SK-N-SH (cell line): Measurements from ENCODE around the gene MST1. TPM values are rescaled to one million over a fixed set of nuclear protein-coding genes. Genes with fewer than 3 reads are reported as not detected.

ENCODE experiments used
- CTCF ChIA-PET: fragments of 300-600, 350-600 bp; formaldehyde crosslinking; extraction: SDS; loops from one replicate; lab custom pipeline; 2021; lab: Yijun Ruan, JAX
- POLR2A ChIA-PET: fragments of 350-600 bp; sonication (Branson Sonifier 250); formaldehyde crosslinking; extraction: SDS; loops from one replicate; lab custom pipeline; 2020; ENCODE audit warnings: antibody characterized with exemption, inconsistent platforms; lab: Yijun Ruan, JAX
- DNase-seq: peaks from one replicate; pipeline ENCODE4 v3.0.0; 2012
- H2AFZ ChIP-seq: fragments of 200-600 bp; sonication (generic); 2 replicates; pipeline ENCODE4 v1.8.1; 2016; ENCODE audit warnings: antibody characterized with exemption, mild to moderate bottlenecking, low read depth
- H3F3A ChIP-seq: fragments of 200-600 bp; sonication (generic); replicated peaks from 2 replicates; pipeline ENCODE3; 2016; ENCODE audit warnings: antibody characterized with exemption, mild to moderate bottlenecking; ENCODE audit not compliant: insufficient read depth
- H3K27ac ChIP-seq, 2 experiments: fragments of 200-500 bp in 1 of 2; fragments of 200-600 bp in 1 of 2; sonication (Bioruptor generic) in 1 of 2; sonication (generic), shearing (Covaris generic) in 1 of 2; 2 replicates each; pipeline versions ENCODE4 v1.5.1 to v1.6.1; 2014 to 2016; ENCODE audit warnings: low read depth in 2 of 2, inconsistent platforms in 1 of 2, low read length in 1 of 2, mild to moderate bottlenecking in 1 of 2, mixed read lengths in 1 of 2
- H3K27me3 ChIP-seq: fragments of 200-600 bp; sonication (generic), shearing (Covaris generic); 2 replicates; pipeline ENCODE4 v1.6.1; 2016; ENCODE audit warnings: mixed run types; ENCODE audit not compliant: insufficient read depth
- H3K36me3 ChIP-seq, 2 experiments: fragments of 200-500 bp in 1 of 2; fragments of 200-600 bp in 1 of 2; sonication (Bioruptor generic) in 1 of 2; sonication (generic) in 1 of 2; replicated peaks in 1 of 2; 2 replicates each; pipeline versions ENCODE3 to v1.5.1; 2014 to 2016; ENCODE audit warnings: low read length in 1 of 2, mild to moderate bottlenecking in 1 of 2; ENCODE audit not compliant: insufficient read depth in 2 of 2, control insufficient read depth in 1 of 2
- H3K4me1 ChIP-seq, 2 experiments: fragments of 200-500 bp in 1 of 2; fragments of 200-600 bp in 1 of 2; sonication (Bioruptor generic) in 1 of 2; sonication (generic), shearing (Covaris generic) in 1 of 2; 2 replicates each; pipeline versions ENCODE4 v1.5.1 to v1.6.1; 2014 to 2016; ENCODE audit warnings: low read depth in 1 of 2, low read length in 1 of 2, mixed run types in 1 of 2; ENCODE audit not compliant: insufficient read depth in 2 of 2, control insufficient read depth in 1 of 2
- H3K4me2 ChIP-seq: fragments of 200-600 bp; sonication (generic), shearing (Covaris generic); 2 replicates; pipeline ENCODE4 v1.6.1; 2017; ENCODE audit warnings: mixed run types
- H3K4me3 ChIP-seq, 2 experiments: fragments of 200-500 bp in 1 of 2; fragments of 200-600 bp in 1 of 2; sonication (Bioruptor generic) in 1 of 2; sonication (generic), shearing (Covaris generic) in 1 of 2; 2 replicates each; pipeline versions ENCODE4 v1.5.1 to v1.8.1; 2014 to 2016; ENCODE audit warnings: low read depth in 2 of 2, inconsistent platforms in 1 of 2, low read length in 1 of 2, mild to moderate bottlenecking in 1 of 2, mixed read lengths in 1 of 2, moderate library complexity in 1 of 2
- H3K79me2 ChIP-seq: fragments of 200-600 bp; sonication (generic); 2 replicates; pipeline ENCODE4 v1.8.1; 2017; ENCODE audit warnings: mild to moderate bottlenecking; ENCODE audit not compliant: insufficient read depth
- H3K9ac ChIP-seq: fragments of 200-600 bp; sonication (generic); 2 replicates; pipeline ENCODE4 v1.6.1; 2017; ENCODE audit warnings: mixed run types
- H3K9me2 ChIP-seq: fragments of 200-600 bp; sonication (generic); 2 replicates; pipeline ENCODE4 v1.6.1; 2017; ENCODE audit warnings: mixed run types
- H3K9me3 ChIP-seq: fragments of 200-600 bp; sonication (generic); 2 replicates; pipeline ENCODE4 v1.6.1; 2017; ENCODE audit warnings: mixed run types, mild to moderate bottlenecking, moderate library complexity
- H4K20me1 ChIP-seq: fragments of 200-600 bp; sonication (generic); 2 replicates; pipeline ENCODE4 v1.6.1; 2017; ENCODE audit warnings: mild to moderate bottlenecking, mixed run types; ENCODE audit not compliant: insufficient read depth
- CHD2 ChIP-seq: fragments of 150-350 bp; IDR thresholded peaks from 2 replicates; pipeline ENCODE4 v1.6.1; 2018; ENCODE audit warnings: low read length; ENCODE audit not compliant: partially characterized antibody
- EZH2phosphoT487 ChIP-seq: fragments of 200-600 bp; sonication (generic); IDR thresholded peaks from 2 replicates; pipeline ENCODE4 v1.6.1; 2017; ENCODE audit warnings: low read depth, mixed run types, mild to moderate bottlenecking, antibody characterized with exemption, moderate library complexity, borderline replicate concordance
- GABPA ChIP-seq: IDR thresholded peaks from 2 replicates; pipeline ENCODE4 v1.4.0; 2012; ENCODE audit warnings: low read depth, mild to moderate bottlenecking
- JUND ChIP-seq: IDR thresholded peaks from 2 replicates; pipeline ENCODE4 v1.4.0; 2012
- NFIC ChIP-seq: IDR thresholded peaks from 2 replicates; pipeline ENCODE4 v1.4.0; 2012; ENCODE audit warnings: borderline replicate concordance
- POLR2AphosphoS5 ChIP-seq: IDR thresholded peaks from 2 replicates; pipeline ENCODE4 v1.6.1; 2012; ENCODE audit warnings: low read depth, low read length
- TAF1 ChIP-seq: IDR thresholded peaks from 2 replicates; pipeline ENCODE4 v1.6.1; 2012; ENCODE audit warnings: low read depth, mild to moderate bottlenecking, low read length, moderate library complexity, borderline replicate concordance
- USF2 ChIP-seq: fragments of 150-350 bp; IDR thresholded peaks from 2 replicates; pipeline ENCODE4 v1.6.1; 2017; ENCODE audit warnings: antibody characterized with exemption, low read length, low read depth, borderline replicate concordance
- ZBTB33 ChIP-seq: IDR thresholded peaks from 2 replicates; pipeline ENCODE4 v1.4.0; 2012; ENCODE audit warnings: low read depth, borderline replicate concordance
- WGBS: methylation state at CpG from one replicate; pipeline ENCODE4 v1.1.6; 2017; ENCODE audit warnings: low lambda C conversion rate; 5-methylcytosine and 5-hydroxymethylcytosine counted together
- polyA plus RNA-seq, 3 experiments: library from polyadenylated mRNA; depleted of rRNA; stranded (reverse); fragments of >200 nt; gene quantifications; 2 replicates each; pipeline ENCODE4 v1.2.3, GENCODE V29; 2012
- TF ChIP-seq, protein P1 (sequence below): IDR thresholded peaks from 2 replicates; pipeline ENCODE4; 2012
- TF ChIP-seq, protein P2 (sequence below): fragments of 150-350 bp; IDR thresholded peaks from 2 replicates; pipeline ENCODE4 v1.6.1; 2016; ENCODE audit warnings: mild to moderate bottlenecking, low read depth, low read length

The MST1 gene
- polyA plus RNA-seq, 1 of the 3 experiments (the other 2 are of a cell fraction), result 35.1 TPM

GRCh38 chr3:49721896-49722781, 32.9 kb upstream of the MST1 start:
- WGBS, result 87% methylated on average over 17 of the region's 26 CpGs
- Histone ChIP-seq H3K79me2 (peaks cover 15% of the 10 kb centered on the region), H3K27me3 (no peaks in the 10 kb centered on the region), H2AFZ (no peak overlapping the region), H3K4me3 (peak overlapping the region; percentile 98 to 99), H3K4me2 (peak overlapping the region; percentile 100), H3K9me3 (no peaks in the 10 kb centered on the region), H3K4me1 (peaks cover 8 to 32% of the 10 kb centered on the region in 2 experiments; a peak in 2 of 4 replicates), H3K36me3 (peaks cover 0 to 42% of the 10 kb centered on the region in 2 experiments), H3F3A (peaks cover 14% of the 10 kb centered on the region), H4K20me1 (no peaks in the 10 kb centered on the region), H3K9ac (peak overlapping the region; percentile 98; the same call in 1 of the 2 replicates), H3K9me2 (no peaks in the 10 kb centered on the region), H3K27ac (no peak overlapping the region)
- TF ChIP-seq TAF1 (no peak), CHD2 (no peak), NFIC (no peak), POLR2AphosphoS5 (peak; percentile 21; the same call in 1 of the 2 replicates)
- DNase-seq, result no peak
- POLR2A ChIA-PET, result no interaction called here
- CTCF ChIA-PET, result interaction anchor here (0.7 to 7.9 kb wide), 3 partner anchors 20 to 253 kb away, joined by 3 to 76 read pairs (median 4); no protein-coding TSS in a partner anchor

GRCh38 chr3:49721596-49721895, 32.3 kb upstream of the MST1 start:
- Histone ChIP-seq H3K36me3 (peaks cover 0 to 41% of the 10 kb centered on the region in 2 experiments), H3K27ac (no peak overlapping the region), H3K79me2 (peaks cover 15% of the 10 kb centered on the region), H3K4me2 (no peak overlapping the region), H3K9me2 (no peaks in the 10 kb centered on the region), H3K4me3 (no peak overlapping the region), H4K20me1 (no peaks in the 10 kb centered on the region), H2AFZ (no peak overlapping the region), H3K9ac (no peak overlapping the region), H3K4me1 (peaks cover 8 to 32% of the 10 kb centered on the region in 2 experiments; a peak in 2 of 4 replicates), H3K9me3 (no peaks in the 10 kb centered on the region), H3F3A (peaks cover 14% of the 10 kb centered on the region), H3K27me3 (no peaks in the 10 kb centered on the region)
- TF ChIP-seq POLR2AphosphoS5 (peak; percentile 46), NFIC (no peak)
- POLR2A ChIA-PET, result no interaction called here
- DNase-seq, result no peak
- 91% methylated on average over 9 of the region's 9 CpGs for WGBS
- CTCF ChIA-PET, result interaction anchor here (1.6 to 7.9 kb wide), 3 partner anchors 10 to 118 kb away, joined by 4 to 76 read pairs (median 16); no protein-coding TSS in a partner anchor

DNA sequence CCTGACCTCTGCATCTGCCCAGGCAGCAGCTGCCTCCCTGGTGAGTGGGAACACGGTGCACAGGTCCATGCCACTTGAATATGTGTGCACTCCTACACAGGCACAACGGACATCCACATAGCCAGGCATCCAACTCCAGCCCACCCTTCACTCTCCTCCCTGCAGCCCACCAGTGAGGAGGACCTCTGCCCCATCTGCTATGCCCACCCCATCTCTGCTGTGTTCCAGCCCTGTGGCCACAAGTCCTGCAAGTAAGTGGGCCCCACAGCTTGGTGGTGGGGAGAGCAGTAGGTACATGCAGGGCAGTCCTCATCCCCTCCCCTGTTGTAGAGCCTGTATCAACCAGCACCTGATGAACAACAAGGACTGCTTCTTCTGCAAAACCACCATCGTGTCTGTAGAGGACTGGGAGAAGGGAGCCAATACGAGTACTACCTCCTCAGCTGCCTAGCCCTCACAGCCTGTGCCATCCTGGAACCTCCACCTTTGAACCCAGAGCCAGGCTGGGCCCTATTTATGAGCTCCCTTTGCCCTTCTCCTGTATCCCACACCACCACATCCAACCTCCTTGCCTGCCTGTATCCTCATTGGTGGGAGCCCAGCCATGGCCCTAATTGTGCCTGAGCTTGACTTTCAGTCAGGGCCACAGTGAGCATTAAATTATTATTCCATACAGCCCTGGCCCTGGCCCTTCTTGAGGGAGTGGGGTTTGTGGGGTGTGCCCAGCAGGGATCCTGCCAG, 31.8 kb upstream of the MST1 start:
- 100% methylated on average over 1 of the region's 4 CpGs for WGBS
- POLR2A ChIA-PET, result interaction anchor here (0.6 kb wide), 1 partner anchor 82 kb away, joined by 3 read pairs; the partner anchor contains the start of gene INKA1
- H4K20me1 ChIP-seq, result no peaks in the 10 kb centered on the region
- no peaks in the 10 kb centered on the region for H3K27me3 ChIP-seq
- no peaks in the 10 kb centered on the region for H3K9me3 ChIP-seq
- H2AFZ ChIP-seq, result no peak overlapping the region
- H3F3A ChIP-seq, result peaks cover 14% of the 10 kb centered on the region
- CTCF ChIA-PET, result interaction anchor here (1.3 to 7.9 kb wide), 5 partner anchors 9 to 181 kb away, joined by 4 to 76 read pairs (median 16); no protein-coding TSS in a partner anchor
- peaks cover 15% of the 10 kb centered on the region for H3K79me2 ChIP-seq
- peaks cover 0 to 41% of the 10 kb centered on the region in 2 experiments for H3K36me3 ChIP-seq
- no peaks in the 10 kb centered on the region for H3K9me2 ChIP-seq
- peaks cover 8 to 32% of the 10 kb centered on the region in 2 experiments; a peak in 2 of 4 replicates for H3K4me1 ChIP-seq
- no peak overlapping the region for H3K4me2 ChIP-seq
- DNase-seq, result peak; percentile 9
- H3K9ac ChIP-seq, result no peak overlapping the region
- H3K27ac ChIP-seq, result no peak overlapping the region; a peak in 1 of 4 replicates
- H3K4me3 ChIP-seq, result no peak overlapping the region
- no peak for TF ChIP-seq EZH2phosphoT487
- no peak for TF ChIP-seq POLR2AphosphoS5
- TF ChIP-seq CHD2, result no peak
- no peak for TF ChIP-seq USF2
- TF ChIP-seq, protein P1, sequence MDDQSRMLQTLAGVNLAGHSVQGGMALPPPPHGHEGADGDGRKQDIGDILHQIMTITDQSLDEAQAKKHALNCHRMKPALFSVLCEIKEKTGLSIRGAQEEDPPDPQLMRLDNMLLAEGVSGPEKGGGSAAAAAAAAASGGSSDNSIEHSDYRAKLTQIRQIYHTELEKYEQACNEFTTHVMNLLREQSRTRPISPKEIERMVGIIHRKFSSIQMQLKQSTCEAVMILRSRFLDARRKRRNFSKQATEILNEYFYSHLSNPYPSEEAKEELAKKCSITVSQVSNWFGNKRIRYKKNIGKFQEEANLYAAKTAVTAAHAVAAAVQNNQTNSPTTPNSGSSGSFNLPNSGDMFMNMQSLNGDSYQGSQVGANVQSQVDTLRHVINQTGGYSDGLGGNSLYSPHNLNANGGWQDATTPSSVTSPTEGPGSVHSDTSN, result no peak
- no peak for TF ChIP-seq JUND
- TF ChIP-seq, protein P2, sequence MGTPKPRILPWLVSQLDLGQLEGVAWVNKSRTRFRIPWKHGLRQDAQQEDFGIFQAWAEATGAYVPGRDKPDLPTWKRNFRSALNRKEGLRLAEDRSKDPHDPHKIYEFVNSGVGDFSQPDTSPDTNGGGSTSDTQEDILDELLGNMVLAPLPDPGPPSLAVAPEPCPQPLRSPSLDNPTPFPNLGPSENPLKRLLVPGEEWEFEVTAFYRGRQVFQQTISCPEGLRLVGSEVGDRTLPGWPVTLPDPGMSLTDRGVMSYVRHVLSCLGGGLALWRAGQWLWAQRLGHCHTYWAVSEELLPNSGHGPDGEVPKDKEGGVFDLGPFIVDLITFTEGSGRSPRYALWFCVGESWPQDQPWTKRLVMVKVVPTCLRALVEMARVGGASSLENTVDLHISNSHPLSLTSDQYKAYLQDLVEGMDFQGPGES, result no peak
- no peak for TF ChIP-seq GABPA
- no peak for TF ChIP-seq ZBTB33
